HG03103 (cell line): ENCODE results near the gene MS4A15.
"Not testable (repeated sequence)": the region's sequence is repeated elsewhere in the genome, so short reads cannot be mapped to it uniquely, and the experiment has no call there.

Experiments
- ATAC-seq: cut with Tn5 transposase; IDR thresholded peaks from one replicate; pipeline ENCODE4 v1.9.1; 2021; ENCODE audit warnings: low read depth; ENCODE audit not compliant: unreplicated experiment

The MS4A15 gene

DNA sequence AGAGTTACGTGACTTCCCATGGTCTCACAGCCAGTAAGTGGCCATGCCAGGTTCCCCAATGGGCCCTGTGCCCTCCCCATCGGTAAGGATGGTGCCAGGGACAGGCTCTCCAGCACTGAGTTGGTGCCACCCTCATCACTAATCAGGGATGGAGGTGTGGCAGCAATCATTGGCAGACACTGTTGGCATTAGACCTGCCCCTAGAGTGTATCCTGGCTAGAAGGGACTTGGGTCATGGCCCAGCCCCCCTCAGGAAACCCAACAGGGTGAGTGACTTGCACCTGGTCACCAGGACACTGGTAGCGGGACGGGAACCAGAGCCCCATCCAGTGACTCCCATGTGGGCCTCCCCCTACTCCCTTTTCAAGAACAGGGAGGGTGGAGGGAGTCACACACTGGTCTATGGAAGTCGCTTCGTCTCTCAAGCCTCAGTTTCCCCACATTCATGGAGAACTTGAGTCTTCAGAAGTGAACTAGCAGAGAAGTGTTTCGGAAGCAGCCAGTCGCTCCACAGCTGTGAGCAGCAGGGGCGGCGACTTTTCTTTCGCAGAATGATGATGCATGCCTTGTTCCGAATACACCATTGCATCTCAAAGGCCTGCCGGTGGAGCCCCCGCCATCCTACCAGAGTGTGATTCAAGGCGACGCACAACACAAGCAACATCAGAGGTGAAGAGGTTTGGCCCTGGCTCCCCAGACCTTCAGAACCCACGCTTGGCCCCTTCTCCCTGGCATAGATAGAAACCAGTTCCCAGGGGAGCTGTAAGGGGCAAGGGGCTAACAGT, 41.4 kb downstream of the MS4A15 start:
- no peak for ATAC-seq

DNA sequence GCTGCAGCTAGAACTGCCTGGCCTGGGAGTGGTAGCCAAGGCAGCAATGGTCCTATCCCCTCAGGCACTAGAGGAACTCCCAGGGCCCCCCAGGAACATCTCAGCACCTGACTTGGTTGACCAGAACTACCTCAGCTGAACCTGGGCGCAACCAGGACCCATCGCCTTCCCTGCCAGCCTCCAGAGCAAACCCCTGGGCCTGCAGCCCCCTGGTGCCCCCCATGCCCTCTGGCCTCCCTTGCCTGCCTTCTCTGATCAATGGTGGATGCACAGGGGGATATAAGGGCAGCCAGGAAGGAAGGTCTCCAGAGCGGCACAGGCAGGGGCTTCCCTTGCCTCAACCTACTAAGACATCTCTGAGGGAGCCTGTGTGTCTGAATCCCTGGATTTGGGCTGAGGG, 42.0 kb downstream of the MS4A15 start:
- ATAC-seq: no peak

DNA sequence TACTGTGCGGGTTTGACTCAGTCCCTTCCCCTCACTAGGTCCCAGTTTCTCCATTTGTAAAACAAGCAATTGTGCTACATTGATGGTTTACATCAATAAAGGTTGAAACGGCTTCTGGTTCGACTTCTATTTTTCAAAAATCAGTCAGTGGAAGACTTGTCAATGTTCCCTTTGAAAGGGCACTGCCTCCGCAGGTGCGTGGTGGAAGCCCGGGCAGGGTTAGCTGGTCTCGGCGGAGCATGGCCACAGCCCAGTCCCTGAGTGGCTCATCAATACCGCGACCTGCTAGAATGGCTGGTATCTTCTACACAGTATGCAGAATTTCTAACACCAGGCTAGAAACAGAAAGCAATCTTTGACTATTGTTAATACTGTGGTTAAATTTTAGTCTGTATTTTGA, 44.5 kb downstream of the MS4A15 start:
- no peak for ATAC-seq

DNA sequence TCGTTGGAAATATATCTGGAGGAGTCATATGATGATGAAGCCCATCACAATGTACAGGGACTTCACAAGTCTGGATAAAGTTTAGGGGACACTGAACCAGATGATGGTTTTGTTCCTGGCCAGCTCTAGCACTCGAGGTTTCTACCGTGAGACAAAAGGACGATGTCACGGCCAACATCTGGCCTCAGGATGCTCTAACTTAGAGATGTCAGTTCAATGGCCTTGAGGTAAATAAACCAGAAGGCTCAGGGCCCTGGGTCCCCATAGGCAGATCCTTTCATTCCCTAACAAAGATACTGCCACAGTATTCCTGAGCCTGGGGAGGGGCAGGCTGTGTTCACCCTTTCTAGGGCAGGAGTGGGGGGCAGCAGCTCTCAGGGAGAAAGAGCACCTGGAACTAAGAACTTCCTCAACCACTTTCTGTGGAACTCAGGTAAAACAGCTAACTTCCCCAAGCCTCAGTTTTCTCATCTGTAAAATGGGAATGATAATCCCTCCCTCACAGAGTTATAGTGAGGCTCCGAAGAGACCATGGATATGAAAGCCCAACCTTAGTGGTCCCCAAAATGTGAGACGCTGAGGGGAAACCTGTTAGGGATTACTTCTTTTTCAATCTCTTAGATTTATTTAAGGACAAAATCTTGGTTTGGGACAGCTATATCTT, 46.7 kb downstream of the MS4A15 start:
- ATAC-seq: no peak

DNA sequence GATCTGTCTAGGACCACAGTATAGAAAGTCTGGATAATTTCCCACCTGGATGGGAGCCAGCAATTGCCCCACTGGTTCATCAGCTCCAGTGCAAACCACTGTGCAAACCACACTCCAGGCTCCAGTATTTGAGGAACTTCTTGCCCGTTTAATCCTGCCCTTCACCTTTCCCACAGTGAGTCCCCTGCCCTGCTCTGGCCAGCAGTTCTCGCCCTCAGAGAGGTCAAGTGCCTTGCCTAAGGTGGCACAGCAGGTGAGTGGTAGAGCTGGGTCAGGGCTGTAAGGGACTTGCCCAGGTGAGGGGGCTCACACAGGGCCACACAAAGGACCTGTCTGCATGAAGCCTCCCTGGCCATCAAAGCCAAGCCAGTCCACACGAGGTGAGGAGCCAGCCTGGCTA, 52.6 kb downstream of the MS4A15 start:
- ATAC-seq: no peak

DNA sequence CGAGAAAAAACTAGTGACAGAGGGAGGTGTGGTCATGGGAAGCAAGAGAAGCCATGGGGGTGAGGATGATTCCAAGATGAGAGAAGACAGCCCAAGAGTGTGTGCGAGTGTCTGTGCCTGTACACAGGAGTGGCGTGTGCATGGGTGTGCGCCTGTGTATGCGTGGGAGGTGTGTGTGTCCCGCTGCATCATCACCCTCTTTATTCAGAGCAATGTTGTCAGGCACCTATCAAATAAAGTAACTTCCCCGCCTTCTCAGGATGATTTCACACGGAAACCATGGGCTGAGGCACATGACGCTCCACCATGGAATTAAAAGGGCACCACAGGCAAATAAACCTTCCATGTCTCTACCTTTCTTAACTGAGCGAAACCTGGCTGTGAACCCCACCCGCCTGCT, 53.0 kb downstream of the MS4A15 start:
- no peak for ATAC-seq

DNA sequence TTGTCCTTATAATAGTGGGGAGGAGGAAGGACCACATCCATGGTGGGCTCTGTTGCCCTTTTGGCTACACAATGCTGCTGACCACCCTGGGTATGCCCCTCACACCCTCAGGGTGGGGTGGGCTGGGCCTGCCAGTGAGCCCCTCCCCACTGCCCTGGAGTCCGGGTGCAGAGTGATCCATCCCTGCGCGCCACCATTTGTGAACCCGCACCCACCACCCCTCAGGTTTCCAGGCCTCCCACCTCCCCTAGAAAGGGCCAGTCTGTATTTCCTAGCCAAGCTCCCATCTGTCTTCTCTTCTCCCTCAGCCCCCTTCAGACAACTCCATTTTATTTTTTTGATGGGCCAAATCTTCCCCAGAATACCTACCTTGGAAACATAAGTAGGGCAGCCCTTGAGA, 53.5 kb downstream of the MS4A15 start:
- no peak for ATAC-seq

DNA sequence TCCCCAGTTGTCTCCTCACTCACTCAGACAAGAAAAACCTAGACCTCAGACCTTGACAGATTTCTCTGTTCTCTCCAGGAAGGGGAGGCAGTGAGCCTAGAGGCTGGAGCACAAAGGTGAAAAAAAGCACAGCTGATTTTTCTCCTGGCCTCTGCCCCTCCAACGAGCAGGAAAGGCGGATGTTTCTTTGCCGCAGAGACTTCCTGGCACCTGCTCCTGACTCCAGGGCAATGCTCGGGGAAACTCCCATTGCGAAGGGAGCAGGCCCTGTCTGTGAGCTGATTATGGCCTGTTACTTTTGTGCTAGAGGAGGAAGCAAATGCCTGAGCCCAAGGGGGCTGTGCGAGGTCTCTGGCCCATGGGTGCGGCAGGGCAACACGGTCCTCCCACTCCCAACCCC, 53.9 kb downstream of the MS4A15 start:
- no peak for ATAC-seq

DNA sequence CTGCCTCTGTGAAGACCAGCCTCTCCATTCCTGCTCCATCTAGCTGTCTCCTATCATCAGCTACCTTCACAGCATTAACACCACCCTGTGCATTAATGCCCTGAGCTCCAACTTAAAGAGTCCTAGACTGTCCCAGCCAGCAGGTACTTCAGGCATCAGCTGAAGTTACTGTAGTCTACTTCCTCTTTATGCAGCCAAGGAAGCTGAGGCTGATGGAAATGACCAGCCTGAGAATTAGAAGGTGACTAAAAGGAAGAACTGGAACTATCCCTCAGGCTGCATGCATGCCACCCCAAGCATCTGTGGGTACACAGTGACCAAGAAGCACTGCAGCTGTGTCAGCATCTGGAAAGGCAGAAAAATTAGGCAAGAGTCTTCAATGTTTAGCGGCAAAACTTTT, 56.7 kb downstream of the MS4A15 start:
- no peak for ATAC-seq

DNA sequence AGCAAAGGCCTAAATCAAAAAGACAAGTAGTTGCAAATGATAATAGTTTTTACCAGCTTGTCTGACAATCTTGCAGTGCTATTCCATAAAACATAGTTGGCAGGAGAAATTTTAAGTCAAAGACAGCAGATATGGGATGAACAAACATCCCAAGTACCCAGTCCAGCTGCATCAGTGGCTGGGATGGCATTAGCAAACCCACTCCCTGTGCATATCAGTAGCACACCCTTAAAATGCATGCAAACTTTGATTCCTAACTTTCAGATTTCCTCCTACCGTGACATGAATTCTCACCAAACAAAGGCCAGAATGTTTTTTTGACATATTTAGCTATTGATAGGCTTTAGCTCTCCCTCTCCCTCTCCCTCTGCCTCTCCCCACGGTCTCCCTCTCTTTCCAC, 57.4 kb downstream of the MS4A15 start:
- ATAC-seq: no peak

DNA sequence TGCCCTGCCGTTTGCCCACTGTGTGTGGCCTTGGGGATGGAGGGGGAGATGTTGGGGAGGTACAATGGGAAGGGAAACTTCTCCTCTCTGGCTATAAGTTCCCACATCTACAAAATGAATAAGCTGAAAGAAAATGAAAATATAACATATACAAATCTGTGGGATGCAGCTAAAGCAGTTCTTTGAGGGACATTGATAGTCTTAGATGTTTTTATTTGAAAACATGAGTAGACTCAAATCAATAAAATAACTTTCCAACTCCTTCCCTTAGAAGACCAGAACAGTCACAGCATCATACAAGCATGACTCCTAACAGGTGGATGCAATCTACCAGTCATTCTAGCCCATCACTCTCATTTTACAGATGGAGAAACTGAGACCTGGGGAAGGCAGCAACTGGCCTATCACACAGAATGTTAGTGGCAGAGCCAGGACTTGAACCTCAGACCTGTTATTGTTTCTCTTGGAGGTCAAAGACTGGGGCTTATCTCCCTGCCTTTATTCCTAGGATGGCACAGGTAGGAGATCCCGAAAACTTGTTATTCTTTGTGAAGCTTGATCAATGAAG, 60.0 kb downstream of the MS4A15 start:
- no peak for ATAC-seq

DNA sequence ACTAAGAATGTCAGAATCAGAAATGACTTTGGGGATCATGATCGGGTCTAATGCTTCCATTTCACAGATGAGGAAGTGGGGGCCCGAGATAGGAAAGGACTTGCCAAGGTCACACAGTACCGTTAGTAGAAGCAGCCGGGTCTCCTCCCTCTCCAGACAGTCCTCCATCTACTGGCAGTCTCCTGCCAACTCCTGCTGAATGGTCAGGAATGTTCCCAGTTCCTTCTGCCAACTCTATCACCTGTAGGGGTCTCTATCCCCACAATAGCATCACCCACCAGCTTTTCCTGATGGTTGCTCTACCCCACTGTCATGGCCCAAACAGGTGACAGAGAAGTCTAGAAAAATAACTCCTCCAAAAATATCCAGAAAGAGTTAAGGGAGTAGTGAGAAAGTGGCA, 61.4 kb downstream of the MS4A15 start:
- no peak for ATAC-seq

DNA sequence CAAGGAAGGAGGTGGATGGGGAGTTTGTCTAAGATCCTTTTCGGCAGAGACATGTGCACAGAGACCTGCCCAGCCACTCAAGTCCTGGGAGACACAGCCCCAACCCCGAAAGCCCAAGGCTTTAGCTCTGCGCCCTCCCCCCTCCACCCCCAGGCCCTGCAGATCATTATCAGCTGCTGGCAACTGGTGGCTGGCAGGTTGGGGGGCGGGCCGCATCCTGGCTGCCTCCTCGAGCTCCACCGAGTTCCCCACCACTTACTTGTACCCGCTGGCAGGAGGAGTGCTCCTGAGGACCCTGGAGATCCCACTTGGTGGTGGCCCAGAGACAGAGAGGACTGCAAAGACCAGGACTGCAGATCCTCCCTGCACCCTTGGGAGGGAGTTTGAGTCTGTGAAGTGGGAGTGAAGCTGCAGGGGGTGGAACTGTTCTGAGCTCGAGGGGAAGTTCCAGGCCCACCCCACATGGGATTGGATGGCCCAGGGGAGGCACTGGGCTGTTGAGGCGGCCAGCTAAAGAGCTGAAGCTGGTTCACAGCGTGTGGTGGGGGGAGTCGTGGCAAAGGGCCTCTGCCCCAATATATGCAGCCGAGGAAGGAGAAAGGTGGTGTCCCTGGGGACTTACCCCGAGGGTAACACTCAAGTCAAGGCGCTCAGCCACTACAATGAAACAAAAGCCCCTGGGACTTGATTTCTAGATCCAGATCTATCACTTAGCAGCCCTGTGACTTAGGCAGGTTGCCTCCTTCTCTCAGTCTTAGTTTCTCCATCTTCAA, 65.3 kb downstream of the MS4A15 start:
- no peak for ATAC-seq

DNA sequence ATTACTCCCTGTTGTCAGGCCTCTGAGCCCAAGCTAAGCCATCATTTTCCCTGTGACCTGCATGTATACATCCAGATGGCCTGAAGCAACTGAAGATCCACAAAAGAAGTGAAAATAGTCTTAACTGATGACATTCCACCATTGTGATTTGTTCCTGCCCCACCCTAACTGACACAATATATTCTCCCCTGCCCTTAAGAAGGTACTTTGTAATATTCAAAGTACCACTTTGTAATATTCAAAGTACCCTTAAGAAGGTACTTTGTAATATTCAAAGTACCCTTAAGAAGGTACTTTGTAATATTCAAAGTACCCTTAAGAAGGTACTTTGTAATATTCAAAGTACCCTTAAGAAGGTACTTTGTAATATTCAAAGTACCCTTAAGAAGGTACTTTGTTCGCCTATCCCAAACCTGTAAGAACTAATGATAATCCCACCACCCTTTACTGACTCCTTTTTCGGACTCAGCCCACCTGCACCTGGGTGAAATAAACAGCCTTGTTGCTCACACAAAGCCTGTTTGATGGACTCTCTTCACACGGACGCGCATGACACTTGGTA, 67.2 kb downstream of the MS4A15 start:
- not testable (repeated sequence) for ATAC-seq

DNA sequence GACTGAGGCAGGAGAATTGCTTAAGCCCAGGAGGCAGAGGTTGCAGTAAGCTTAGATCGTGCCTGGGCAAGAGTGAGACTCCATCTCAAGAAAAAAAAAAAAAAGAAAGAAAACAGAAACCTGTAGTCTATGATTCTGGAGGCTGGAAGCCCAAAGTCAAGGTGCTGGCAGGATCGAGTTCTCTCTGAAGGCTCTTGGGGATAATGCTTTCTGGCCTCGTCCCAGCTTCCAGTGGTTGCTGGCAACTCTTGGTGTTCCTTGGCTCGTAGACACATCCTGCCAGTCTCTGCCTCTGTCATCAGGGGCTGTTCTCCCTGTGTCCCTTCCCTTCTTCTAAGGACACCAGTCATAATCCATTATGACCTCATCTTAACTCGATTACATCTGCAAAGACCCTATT, 68.5 kb downstream of the MS4A15 start:
- ATAC-seq: no peak

DNA sequence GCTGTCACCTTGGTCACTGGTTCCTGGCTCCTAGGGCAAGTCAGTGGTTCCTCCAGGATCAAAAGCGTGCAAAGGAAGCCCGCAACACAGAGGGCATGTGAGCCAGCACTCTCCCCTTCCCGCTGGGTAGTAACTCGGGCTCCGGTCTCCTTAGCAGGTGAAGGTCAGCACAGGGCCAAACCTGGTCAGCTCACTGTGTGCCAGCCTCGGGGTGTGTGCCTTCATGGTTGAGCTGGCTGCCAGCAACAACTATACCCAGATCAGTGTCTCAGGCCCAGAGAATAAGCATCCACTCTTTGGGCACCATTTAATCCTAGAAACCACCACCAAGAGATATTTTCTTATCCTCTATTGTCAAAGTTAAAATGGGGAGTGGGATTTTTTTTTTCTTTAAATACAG, 69.1 kb downstream of the MS4A15 start:
- no peak for ATAC-seq
